Neural cell (in vitro differentiated cells): ENCODE measurements around the gene SLC7A6. TPM values are rescaled to one million over a fixed set of nuclear protein-coding genes. Genes with fewer than 3 reads are reported as not detected.

Source experiments
- H2AFZ ChIP-seq: fragments of 200-600, 300-800 bp; sonication (generic), shearing (Covaris generic); 2 replicates; pipeline ENCODE4 v1.6.0; 2014; ENCODE audit warnings: low read depth, mild to moderate bottlenecking, antibody characterized with exemption, low read length, moderate library complexity
- H3F3A ChIP-seq: fragments of 200-600 bp; shearing (Covaris generic); 2 replicates; pipeline ENCODE4 v1.6.1; 2016; ENCODE audit warnings: mild to moderate bottlenecking, moderate library complexity, mixed read lengths, antibody characterized with exemption, low read length; ENCODE audit not compliant: insufficient read depth, poor library complexity, severe bottlenecking
- H3K27ac ChIP-seq: fragments of 200-600, 300-800 bp; sonication (generic), shearing (Covaris generic); 2 replicates; pipeline ENCODE4 v1.5.1; 2014; ENCODE audit warnings: mild to moderate bottlenecking, low read length, moderate library complexity
- H3K27me3 ChIP-seq: fragments of 300-800, 200-600 bp; sonication (generic), shearing (Covaris generic); 2 replicates; pipeline ENCODE4 v1.6.0; 2014; ENCODE audit warnings: mild to moderate bottlenecking, low read depth, low read length, moderate library complexity; ENCODE audit not compliant: insufficient read depth
- H3K36me3 ChIP-seq: fragments of 300-800, 200-600 bp; sonication (generic), shearing (Covaris generic); 2 replicates; pipeline ENCODE4 v1.5.1; 2014; ENCODE audit warnings: mild to moderate bottlenecking, antibody characterized with exemption, low read length, moderate library complexity; ENCODE audit not compliant: insufficient read depth
- H3K4me2 ChIP-seq: fragments of 300-800, 200-600 bp; sonication (generic), shearing (Covaris generic); 2 replicates; pipeline ENCODE4 v1.6.0; 2014; ENCODE audit warnings: mild to moderate bottlenecking, low read length
- H3K4me3 ChIP-seq: fragments of 300-800, 200-600 bp; sonication (generic), shearing (Covaris generic); 2 replicates; pipeline ENCODE4 v1.5.1; 2014; ENCODE audit warnings: mild to moderate bottlenecking, low read length, moderate library complexity
- H3K79me2 ChIP-seq: fragments of 200-600 bp; shearing (Covaris generic); replicated peaks from 2 replicates; pipeline ENCODE4 v1.6.0; 2014; ENCODE audit warnings: mild to moderate bottlenecking, low read length, moderate library complexity; ENCODE audit not compliant: insufficient read depth
- H3K9ac ChIP-seq: fragments of 300-800, 200-600 bp; sonication (generic), shearing (Covaris generic); 2 replicates; pipeline ENCODE4 v1.6.1; 2016; ENCODE audit warnings: mild to moderate bottlenecking, low read length, mixed read lengths
- H3K9me2 ChIP-seq: fragments of 200-600 bp; shearing (Covaris generic); 2 replicates; pipeline ENCODE4 v1.6.1; 2016; ENCODE audit warnings: mild to moderate bottlenecking, low read length, mixed read lengths; ENCODE audit not compliant: insufficient read depth
- H3K9me3 ChIP-seq: fragments of 200-600, 300-800 bp; sonication (generic), shearing (Covaris generic); 2 replicates; pipeline ENCODE4 v1.6.1; 2016; ENCODE audit warnings: mild to moderate bottlenecking, mixed run types, low read length, moderate library complexity, mixed read lengths
- H4K20me1 ChIP-seq: fragments of 200-600 bp; shearing (Covaris generic); 2 replicates; pipeline ENCODE4 v1.6.1; 2016; ENCODE audit warnings: mild to moderate bottlenecking, mixed run types; ENCODE audit not compliant: insufficient read depth
- EP300 ChIP-seq: fragments of 450-650 bp; conservative IDR thresholded peaks from 2 replicates; pipeline ENCODE4 v1.6.1; 2014; ENCODE audit warnings: antibody characterized with exemption, mild to moderate bottlenecking, moderate library complexity; ENCODE audit not compliant: poor library complexity, severe bottlenecking
- EZH2 ChIP-seq: fragments of 200-600, 300-800 bp; shearing (Covaris generic), sonication (generic); IDR thresholded peaks from 2 replicates; pipeline ENCODE4 v1.6.1; 2014; ENCODE audit warnings: antibody characterized with exemption, low read length, borderline replicate concordance, mild to moderate bottlenecking; ENCODE audit not compliant: insufficient read depth, poor library complexity, severe bottlenecking
- POLR2AphosphoS5 ChIP-seq: IDR thresholded peaks from 2 replicates; pipeline ENCODE4 v1.6.1; 2012
- RAD21 ChIP-seq: fragments of 450-650 bp; conservative IDR thresholded peaks from 2 replicates; pipeline ENCODE4 v1.6.1; 2014; ENCODE audit warnings: antibody characterized with exemption, mild to moderate bottlenecking, moderate library complexity
- SMC3 ChIP-seq: fragments of 450-650 bp; conservative IDR thresholded peaks from 2 replicates; pipeline ENCODE4 v1.6.1; 2014; ENCODE audit warnings: antibody characterized with exemption, mild to moderate bottlenecking, moderate library complexity; ENCODE audit not compliant: poor library complexity
- TAF1 ChIP-seq: IDR thresholded peaks from 2 replicates; pipeline ENCODE4 v1.6.1; 2012; ENCODE audit warnings: low read depth
- polyA plus RNA-seq: library from polyadenylated mRNA; depleted of rRNA; stranded (reverse); fragments of >200 nt; gene quantifications from 2 replicates; pipeline ENCODE4 v1.2.3, GENCODE V29; 2014
- TF ChIP-seq, protein P1 (sequence below): IDR thresholded peaks from 2 replicates; pipeline ENCODE4 v1.6.1; 2012; ENCODE audit warnings: borderline replicate concordance
- TF ChIP-seq, protein P2 (sequence below): fragments of 450-650 bp; IDR thresholded peaks from 2 replicates; pipeline ENCODE4 v1.5.1; 2014; ENCODE audit warnings: antibody characterized with exemption, mild to moderate bottlenecking, moderate library complexity; ENCODE audit not compliant: poor library complexity, severe bottlenecking

SLC7A6 gene
- polyA plus RNA-seq, 1 donor from 2014 or later, result 39.3 TPM

DNA sequence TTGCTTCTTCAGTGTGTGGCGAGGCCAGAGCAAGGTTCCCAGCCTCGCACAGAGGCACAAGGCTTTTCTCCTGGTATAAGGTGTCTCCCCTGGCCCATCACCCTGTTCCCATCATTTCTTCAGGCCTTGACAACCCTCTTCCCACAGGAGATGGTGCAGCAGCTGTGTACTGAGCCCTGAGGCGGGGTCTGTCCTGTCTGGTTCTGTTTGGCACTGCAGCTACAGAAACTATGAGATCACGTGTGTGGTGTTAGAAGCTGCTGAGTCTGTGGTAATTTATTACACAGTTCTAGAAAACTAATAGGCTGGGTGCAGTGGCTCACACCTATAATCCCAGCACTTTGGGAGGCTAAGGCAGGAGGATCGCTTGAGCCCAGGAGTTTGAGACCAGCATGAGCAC is 11.9 kb upstream of the SLC7A6 start:
- H3F3A ChIP-seq, result no peaks in the 10 kb centered on the region
- H3K27me3 ChIP-seq, result no peaks in the 10 kb centered on the region
- TF ChIP-seq, protein P1, sequence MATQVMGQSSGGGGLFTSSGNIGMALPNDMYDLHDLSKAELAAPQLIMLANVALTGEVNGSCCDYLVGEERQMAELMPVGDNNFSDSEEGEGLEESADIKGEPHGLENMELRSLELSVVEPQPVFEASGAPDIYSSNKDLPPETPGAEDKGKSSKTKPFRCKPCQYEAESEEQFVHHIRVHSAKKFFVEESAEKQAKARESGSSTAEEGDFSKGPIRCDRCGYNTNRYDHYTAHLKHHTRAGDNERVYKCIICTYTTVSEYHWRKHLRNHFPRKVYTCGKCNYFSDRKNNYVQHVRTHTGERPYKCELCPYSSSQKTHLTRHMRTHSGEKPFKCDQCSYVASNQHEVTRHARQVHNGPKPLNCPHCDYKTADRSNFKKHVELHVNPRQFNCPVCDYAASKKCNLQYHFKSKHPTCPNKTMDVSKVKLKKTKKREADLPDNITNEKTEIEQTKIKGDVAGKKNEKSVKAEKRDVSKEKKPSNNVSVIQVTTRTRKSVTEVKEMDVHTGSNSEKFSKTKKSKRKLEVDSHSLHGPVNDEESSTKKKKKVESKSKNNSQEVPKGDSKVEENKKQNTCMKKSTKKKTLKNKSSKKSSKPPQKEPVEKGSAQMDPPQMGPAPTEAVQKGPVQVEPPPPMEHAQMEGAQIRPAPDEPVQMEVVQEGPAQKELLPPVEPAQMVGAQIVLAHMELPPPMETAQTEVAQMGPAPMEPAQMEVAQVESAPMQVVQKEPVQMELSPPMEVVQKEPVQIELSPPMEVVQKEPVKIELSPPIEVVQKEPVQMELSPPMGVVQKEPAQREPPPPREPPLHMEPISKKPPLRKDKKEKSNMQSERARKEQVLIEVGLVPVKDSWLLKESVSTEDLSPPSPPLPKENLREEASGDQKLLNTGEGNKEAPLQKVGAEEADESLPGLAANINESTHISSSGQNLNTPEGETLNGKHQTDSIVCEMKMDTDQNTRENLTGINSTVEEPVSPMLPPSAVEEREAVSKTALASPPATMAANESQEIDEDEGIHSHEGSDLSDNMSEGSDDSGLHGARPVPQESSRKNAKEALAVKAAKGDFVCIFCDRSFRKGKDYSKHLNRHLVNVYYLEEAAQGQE, result no peak
- TF ChIP-seq SMC3 (no peak), RAD21 (no peak), TAF1 (no peak), EZH2 (no peak)
- TF ChIP-seq, protein P2, sequence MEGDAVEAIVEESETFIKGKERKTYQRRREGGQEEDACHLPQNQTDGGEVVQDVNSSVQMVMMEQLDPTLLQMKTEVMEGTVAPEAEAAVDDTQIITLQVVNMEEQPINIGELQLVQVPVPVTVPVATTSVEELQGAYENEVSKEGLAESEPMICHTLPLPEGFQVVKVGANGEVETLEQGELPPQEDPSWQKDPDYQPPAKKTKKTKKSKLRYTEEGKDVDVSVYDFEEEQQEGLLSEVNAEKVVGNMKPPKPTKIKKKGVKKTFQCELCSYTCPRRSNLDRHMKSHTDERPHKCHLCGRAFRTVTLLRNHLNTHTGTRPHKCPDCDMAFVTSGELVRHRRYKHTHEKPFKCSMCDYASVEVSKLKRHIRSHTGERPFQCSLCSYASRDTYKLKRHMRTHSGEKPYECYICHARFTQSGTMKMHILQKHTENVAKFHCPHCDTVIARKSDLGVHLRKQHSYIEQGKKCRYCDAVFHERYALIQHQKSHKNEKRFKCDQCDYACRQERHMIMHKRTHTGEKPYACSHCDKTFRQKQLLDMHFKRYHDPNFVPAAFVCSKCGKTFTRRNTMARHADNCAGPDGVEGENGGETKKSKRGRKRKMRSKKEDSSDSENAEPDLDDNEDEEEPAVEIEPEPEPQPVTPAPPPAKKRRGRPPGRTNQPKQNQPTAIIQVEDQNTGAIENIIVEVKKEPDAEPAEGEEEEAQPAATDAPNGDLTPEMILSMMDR, result no peak
- no peak overlapping the region for H3K9ac ChIP-seq
- H4K20me1 ChIP-seq, result no peaks in the 10 kb centered on the region
- no peak overlapping the region for H3K27ac ChIP-seq
- no peaks in the 10 kb centered on the region for H3K36me3 ChIP-seq
- H3K9me2 ChIP-seq, result no peaks in the 10 kb centered on the region
- no peak overlapping the region for H3K4me3 ChIP-seq
- H2AFZ ChIP-seq, result no peak overlapping the region
- H3K9me3 ChIP-seq, result no peaks in the 10 kb centered on the region
- H3K4me2 ChIP-seq, result no peak overlapping the region
- H3K79me2 ChIP-seq, result no peaks in the 10 kb centered on the region

DNA sequence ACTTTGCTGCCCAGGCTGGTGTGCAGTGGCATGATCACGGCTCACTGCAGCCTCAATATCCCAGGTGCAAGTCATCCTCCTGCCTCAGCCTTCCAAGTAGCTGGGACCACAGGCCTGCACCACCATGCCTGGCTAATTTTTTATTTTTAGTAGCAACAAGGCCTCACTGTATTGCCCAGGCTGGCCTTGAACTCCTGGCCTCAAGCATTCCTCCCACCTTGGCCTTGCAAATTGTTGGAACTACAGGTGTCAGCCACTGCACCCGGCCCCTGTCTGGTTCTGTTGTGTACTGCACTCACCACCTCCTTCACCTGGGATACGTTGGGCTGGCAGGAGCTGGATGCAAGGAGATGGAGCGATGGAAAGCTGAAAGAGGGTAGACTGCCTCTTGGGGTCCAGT is 10.6 kb upstream of the SLC7A6 start:
- H3K79me2 ChIP-seq, result no peaks in the 10 kb centered on the region
- H3K36me3 ChIP-seq, result no peaks in the 10 kb centered on the region
- no peak overlapping the region for H2AFZ ChIP-seq
- no peaks in the 10 kb centered on the region for H4K20me1 ChIP-seq
- H3K4me2 ChIP-seq, result no peak overlapping the region
- H3K27ac ChIP-seq, result no peak overlapping the region
- no peaks in the 10 kb centered on the region for H3K9me2 ChIP-seq
- no peak overlapping the region for H3K4me3 ChIP-seq
- TF ChIP-seq TAF1, result no peak
- no peak for TF ChIP-seq RAD21
- TF ChIP-seq, protein P2, result no peak
- no peak for TF ChIP-seq EP300
- TF ChIP-seq, protein P1, result no peak
- TF ChIP-seq SMC3, result no peak
- no peak for TF ChIP-seq POLR2AphosphoS5
- H3K9me3 ChIP-seq, result no peaks in the 10 kb centered on the region
- H3K9ac ChIP-seq, result no peak overlapping the region
- no peaks in the 10 kb centered on the region for H3F3A ChIP-seq
- H3K27me3 ChIP-seq, result no peaks in the 10 kb centered on the region
